RWPE2 (cell line): ENCODE data around the gene DRAXIN.

Experiments used
- ATAC-seq: fragments of 200-7000 bp; cut with Tn5 transposase; 3 replicates; pipeline ENCODE4 v1.9.1; 2021; ENCODE audit warnings: low read depth
- DNase-seq: peaks from one replicate; pipeline ENCODE4 v3.0.0-alpha.2; 2020; ENCODE audit warnings: low spot score
- H3K27ac ChIP-seq: fragments of 450-650 bp; 2 replicates; pipeline ENCODE4 v1.5.1; 2017; ENCODE audit warnings: mild to moderate bottlenecking; ENCODE audit not compliant: poor library complexity, severe bottlenecking
- H3K27me3 ChIP-seq: fragments of 250-450 bp; sonication (Bioruptor Pico); 2 replicates; pipeline ENCODE4 v1.5.1; 2021; ENCODE audit warnings: mild to moderate bottlenecking, moderate library complexity; ENCODE audit not compliant: insufficient read depth, poor library complexity, severe bottlenecking
- H3K36me3 ChIP-seq: fragments of 250-450 bp; sonication (Bioruptor Pico); 2 replicates; pipeline ENCODE4 v1.5.1; 2020; ENCODE audit warnings: low read depth, mild to moderate bottlenecking, moderate library complexity
- H3K4me1 ChIP-seq: fragments of 250-450 bp; sonication (Bioruptor Pico); 2 replicates; pipeline ENCODE4 v1.5.1; 2021; ENCODE audit warnings: mild to moderate bottlenecking, moderate library complexity; ENCODE audit not compliant: insufficient read depth, poor library complexity, severe bottlenecking
- H3K4me3 ChIP-seq: fragments of 250-450 bp; sonication (Bioruptor Pico); 2 replicates; pipeline ENCODE4 v1.5.1; 2021; ENCODE audit warnings: mild to moderate bottlenecking, moderate library complexity; ENCODE audit not compliant: severe bottlenecking
- H3K9me3 ChIP-seq: fragments of 250-450 bp; sonication (Bioruptor Pico); 2 replicates; pipeline ENCODE4 v1.5.1; 2021; ENCODE audit warnings: mild to moderate bottlenecking, moderate library complexity; ENCODE audit not compliant: severe bottlenecking
- CTCF ChIP-seq: fragments of 450-650 bp; IDR thresholded peaks from one replicate; pipeline ENCODE4 v1.5.1; 2017; ENCODE audit warnings: mild to moderate bottlenecking, moderate library complexity; ENCODE audit not compliant: poor library complexity, severe bottlenecking

Gene DRAXIN

GRCh38 chr1:11740258-11741192 lies 49.0 kb downstream of the DRAXIN start:
- Histone ChIP-seq H3K36me3 (peaks cover 26% of the 10 kb centered on the region), H3K27me3 (no peaks in the 10 kb centered on the region), H3K4me1 (peaks cover 25% of the 10 kb centered on the region), H3K9me3 (no peaks in the 10 kb centered on the region), H3K27ac (peak overlapping the region; percentile 15), H3K4me3 (no peak overlapping the region)
- no peak for ATAC-seq
- DNase-seq, result no peak
- no peak for TF ChIP-seq CTCF

DNA sequence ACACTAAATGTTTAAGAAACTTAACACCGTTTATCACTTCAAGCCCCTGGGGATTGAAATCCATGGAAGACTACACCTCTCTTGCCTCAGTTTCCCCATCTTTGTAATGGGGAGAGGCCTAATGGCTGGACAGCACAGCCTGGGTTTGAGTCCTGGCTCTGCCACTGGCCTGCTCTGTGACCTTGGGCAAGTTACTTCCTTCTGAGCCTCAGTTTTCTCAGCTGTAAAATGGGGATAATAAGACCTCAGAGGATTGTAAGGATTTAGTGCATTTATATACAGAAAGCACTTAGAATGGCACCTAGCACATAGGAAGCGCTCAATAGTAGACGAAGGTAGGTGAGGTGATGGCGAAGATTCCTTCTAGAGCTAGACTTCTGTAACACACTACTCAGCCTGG lies 50.0 kb downstream of the DRAXIN start:
- Histone ChIP-seq H3K4me1 (peaks cover 25% of the 10 kb centered on the region), H3K27ac (no peak overlapping the region), H3K27me3 (no peaks in the 10 kb centered on the region), H3K4me3 (no peak overlapping the region), H3K36me3 (peaks cover 35% of the 10 kb centered on the region), H3K9me3 (no peaks in the 10 kb centered on the region)
- ATAC-seq (no peak), DNase-seq (no peak)
- TF ChIP-seq CTCF, result no peak

DNA sequence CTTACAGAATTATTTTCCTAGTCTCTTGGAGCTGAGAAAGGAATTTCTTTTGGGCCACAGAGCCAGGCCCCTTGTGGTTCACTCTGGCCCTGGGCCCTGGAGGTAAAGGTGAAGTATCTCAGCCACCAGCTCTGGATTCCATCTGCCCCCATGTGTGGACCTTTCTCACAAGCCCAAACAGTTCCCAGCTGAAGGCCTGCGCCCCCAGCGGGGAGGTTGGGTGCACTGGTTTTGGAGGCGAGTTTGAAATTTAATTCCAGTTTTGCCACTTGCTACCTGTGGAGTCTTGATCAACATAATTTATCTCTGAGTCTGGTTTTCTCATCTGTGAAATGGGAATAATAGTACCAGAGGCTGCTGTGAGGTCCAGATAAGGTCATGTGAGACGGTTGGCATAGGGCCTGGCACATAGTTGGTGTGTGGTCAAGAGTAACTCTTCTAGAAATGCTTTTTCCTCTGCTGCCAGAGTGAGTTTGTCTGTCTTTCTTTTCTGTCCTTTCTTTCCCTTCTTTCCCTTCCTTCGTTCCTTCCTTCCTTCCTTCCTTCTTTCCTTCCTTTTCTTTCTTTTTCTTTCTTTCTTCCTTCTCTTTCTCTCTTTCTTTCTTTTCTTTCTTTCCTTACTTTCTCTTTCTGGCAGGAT lies 50.5 kb downstream of the DRAXIN start:
- Histone ChIP-seq H3K27ac (no peak overlapping the region), H3K4me1 (peaks cover 24% of the 10 kb centered on the region), H3K4me3 (no peak overlapping the region), H3K36me3 (peaks cover 38% of the 10 kb centered on the region), H3K27me3 (no peaks in the 10 kb centered on the region), H3K9me3 (no peaks in the 10 kb centered on the region)
- DNase-seq (no peak), ATAC-seq (no peak)
- TF ChIP-seq CTCF, result no peak

GRCh38 chr1:11744287-11744686 lies 52.8 kb downstream of the DRAXIN start:
- ATAC-seq, result no peak
- no peak for TF ChIP-seq CTCF
- peaks cover 16% of the 10 kb centered on the region for H3K4me1 ChIP-seq

More at GRCh38 chr1:11744287-11744686, 52.8 kb downstream of the DRAXIN start:
- Histone ChIP-seq H3K27me3 (no peaks in the 10 kb centered on the region), H3K36me3 (peaks cover 47% of the 10 kb centered on the region), H3K4me3 (no peak overlapping the region), H3K9me3 (no peaks in the 10 kb centered on the region), H3K27ac (no peak overlapping the region)
- DNase-seq, result no peak
